Liver (tissue), 3 donors: ENCODE results near the gene POLR3GL.
"Not testable (repeated sequence)": the region's sequence is repeated elsewhere in the genome, so short reads cannot be mapped to it uniquely, and the experiment has no call there.

Experiments used
- CTCF ChIP-seq: fragments of 150-350 bp; IDR thresholded peaks from 2 replicates; pipeline ENCODE4 v1.5.1; 2017; ENCODE audit warnings: improper control_type of control experiment, low read depth, low read length; ENCODE audit not compliant: missing input control
- FOXA1 ChIP-seq: IDR thresholded peaks from 2 replicates; pipeline ENCODE4 v1.6.1; 2016; ENCODE audit warnings: antibody characterized with exemption
- MAX ChIP-seq: IDR thresholded peaks from 2 replicates; pipeline ENCODE4 v1.6.1; 2016; ENCODE audit warnings: antibody characterized with exemption
- REST ChIP-seq: IDR thresholded peaks from 2 replicates; pipeline ENCODE4 v1.6.1; 2016; ENCODE audit warnings: antibody characterized with exemption, mild to moderate bottlenecking
- RXRA ChIP-seq, 2 donors: IDR thresholded peaks; 2 replicates each; pipeline ENCODE4 v1.6.1; 2017 to 2018; ENCODE audit warnings: antibody characterized with exemption in 2 of 2, mild to moderate bottlenecking in 1 of 2
- donor health status: healthy.
- donor health status: healthy.

DNA sequence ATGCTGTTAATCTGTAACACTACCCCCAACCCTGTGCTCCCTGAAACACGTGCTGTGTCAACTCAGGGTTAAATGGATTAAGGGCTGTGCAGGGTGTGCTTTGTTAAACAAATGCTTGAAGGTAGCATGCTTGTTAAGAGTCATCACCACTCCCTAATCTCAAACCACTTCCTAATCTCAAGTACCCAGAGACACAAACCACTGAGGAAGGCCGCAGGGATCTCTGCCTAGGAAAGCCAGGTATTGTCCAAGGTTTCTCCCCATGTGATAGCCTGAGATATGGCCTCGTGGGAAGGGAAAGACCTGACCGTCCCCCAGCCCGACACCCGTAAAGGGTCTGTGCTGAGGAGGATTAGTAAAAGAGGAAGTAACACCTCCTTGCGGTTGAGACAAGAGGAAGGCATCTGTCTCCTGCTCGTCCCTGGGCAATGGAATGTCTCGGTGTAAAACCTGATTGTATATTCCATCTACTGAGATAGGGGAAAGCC, 31.9 kb upstream of the POLR3GL start:
- TF ChIP-seq MAX; CTCF; REST; RXRA (IDR thresholded peaks at IDR 0.05); FOXA1: not testable (repeated sequence)
